Colonic mucosa (tissue), 4 donors: ENCODE data around the gene REC114. TPM values are rescaled to one million over a fixed set of nuclear protein-coding genes. Genes with fewer than 3 reads are reported as not detected.

Experiments
- DNase-seq: peaks from one replicate; pipeline ENCODE4 v3.0.0-alpha.2; 2020
- H3K27ac ChIP-seq: fragments of 200-600 bp; one replicate; pipeline ENCODE4 v1.8.0; 2021
- H3K27me3 ChIP-seq: fragments of 200-600 bp; one replicate; pipeline ENCODE4 v1.8.0; 2021
- H3K36me3 ChIP-seq: fragments of 200-600 bp; one replicate; pipeline ENCODE4 v1.8.0; 2021
- H3K4me1 ChIP-seq: fragments of 200-600 bp; one replicate; pipeline ENCODE4 v1.8.0; 2021; ENCODE audit warnings: mild to moderate bottlenecking
- H3K4me3 ChIP-seq: fragments of 200-600 bp; one replicate; pipeline ENCODE4 v1.8.0; 2021
- H3K9ac ChIP-seq, 2 donors: one replicate each; pipeline ENCODE4 v1.7.0; 2013; ENCODE audit warnings: control low read depth in 2 of 2, low read depth in 2 of 2, low read length in 2 of 2
- H3K9me3 ChIP-seq: fragments of 200-600 bp; one replicate; pipeline ENCODE4 v1.8.0; 2021
- intact Hi-C: fragments of 100-400 bp; cut with DNase I; formaldehyde crosslinking; loops from one replicate; pipeline ENCODE4 v1.14.1; 2022
- total RNA-seq, 2 donors: library from RNA; stranded (reverse); fragmentation: NEBNext Ultra II Directional in 1 of 2; extraction: Animal tissue kit (Norgen Biotek cat#: 25700) in 1 of 2; gene quantifications; one replicate each; pipeline ENCODE4 v1.2.1, GENCODE V29; 2021
- TF ChIP-seq, protein P1 (sequence below): fragments of 200-600 bp; IDR thresholded peaks from one replicate; pipeline ENCODE4 v1.8.0; 2022; ENCODE audit warnings: antibody characterized with exemption, mild to moderate bottlenecking
- donor health status: healthy.
- donor health status: DM: no; HTN: no; CAD: no.
- donor health status: DM: no; HTN: no; CAD: no.

The REC114 gene
- total RNA-seq, 2 donors from 2014 or later, result not detected

DNA sequence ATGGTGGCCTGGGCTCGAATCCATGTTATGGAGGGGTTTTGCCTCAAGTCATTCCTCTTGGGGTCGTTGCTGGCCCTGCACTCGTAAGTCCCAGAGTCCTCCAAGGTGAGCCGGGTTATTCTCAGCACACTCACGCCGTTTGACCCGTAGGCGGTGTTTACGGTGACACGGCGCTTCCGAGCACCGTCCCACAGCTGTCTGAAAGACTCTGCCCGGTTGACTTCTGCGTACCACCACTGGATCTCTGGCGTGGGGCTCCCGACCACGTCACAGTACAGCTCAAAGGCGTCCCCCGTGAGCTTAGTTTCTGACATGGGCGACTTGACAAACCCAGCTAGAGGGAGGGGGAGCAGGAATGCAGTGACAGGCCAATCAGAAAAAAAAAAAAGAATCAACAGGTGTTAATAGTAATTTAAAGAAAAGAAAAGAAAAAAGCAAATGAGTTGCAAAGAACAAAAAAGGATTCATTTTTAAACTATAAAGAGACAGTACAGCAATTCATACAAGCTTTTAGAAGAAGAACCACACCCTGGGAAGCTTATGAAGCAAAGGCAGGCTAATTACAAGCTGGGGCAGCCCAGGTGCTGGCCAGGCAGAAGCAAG, 154.2 kb downstream of the REC114 start:
- H3K9ac ChIP-seq, result no peak overlapping the region
- intact Hi-C loops, result no loop called here
- no peak for DNase-seq
- H3K27me3 ChIP-seq, result no peaks in the 10 kb centered on the region
- H3K36me3 ChIP-seq, result no peaks in the 10 kb centered on the region
- H3K27ac ChIP-seq, result no peak overlapping the region
- H3K4me3 ChIP-seq, result no peak overlapping the region
- H3K4me1 ChIP-seq, result peaks cover 21% of the 10 kb centered on the region
- H3K9me3 ChIP-seq, result no peaks in the 10 kb centered on the region
- TF ChIP-seq, protein P1, sequence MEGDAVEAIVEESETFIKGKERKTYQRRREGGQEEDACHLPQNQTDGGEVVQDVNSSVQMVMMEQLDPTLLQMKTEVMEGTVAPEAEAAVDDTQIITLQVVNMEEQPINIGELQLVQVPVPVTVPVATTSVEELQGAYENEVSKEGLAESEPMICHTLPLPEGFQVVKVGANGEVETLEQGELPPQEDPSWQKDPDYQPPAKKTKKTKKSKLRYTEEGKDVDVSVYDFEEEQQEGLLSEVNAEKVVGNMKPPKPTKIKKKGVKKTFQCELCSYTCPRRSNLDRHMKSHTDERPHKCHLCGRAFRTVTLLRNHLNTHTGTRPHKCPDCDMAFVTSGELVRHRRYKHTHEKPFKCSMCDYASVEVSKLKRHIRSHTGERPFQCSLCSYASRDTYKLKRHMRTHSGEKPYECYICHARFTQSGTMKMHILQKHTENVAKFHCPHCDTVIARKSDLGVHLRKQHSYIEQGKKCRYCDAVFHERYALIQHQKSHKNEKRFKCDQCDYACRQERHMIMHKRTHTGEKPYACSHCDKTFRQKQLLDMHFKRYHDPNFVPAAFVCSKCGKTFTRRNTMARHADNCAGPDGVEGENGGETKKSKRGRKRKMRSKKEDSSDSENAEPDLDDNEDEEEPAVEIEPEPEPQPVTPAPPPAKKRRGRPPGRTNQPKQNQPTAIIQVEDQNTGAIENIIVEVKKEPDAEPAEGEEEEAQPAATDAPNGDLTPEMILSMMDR, result no peak

DNA sequence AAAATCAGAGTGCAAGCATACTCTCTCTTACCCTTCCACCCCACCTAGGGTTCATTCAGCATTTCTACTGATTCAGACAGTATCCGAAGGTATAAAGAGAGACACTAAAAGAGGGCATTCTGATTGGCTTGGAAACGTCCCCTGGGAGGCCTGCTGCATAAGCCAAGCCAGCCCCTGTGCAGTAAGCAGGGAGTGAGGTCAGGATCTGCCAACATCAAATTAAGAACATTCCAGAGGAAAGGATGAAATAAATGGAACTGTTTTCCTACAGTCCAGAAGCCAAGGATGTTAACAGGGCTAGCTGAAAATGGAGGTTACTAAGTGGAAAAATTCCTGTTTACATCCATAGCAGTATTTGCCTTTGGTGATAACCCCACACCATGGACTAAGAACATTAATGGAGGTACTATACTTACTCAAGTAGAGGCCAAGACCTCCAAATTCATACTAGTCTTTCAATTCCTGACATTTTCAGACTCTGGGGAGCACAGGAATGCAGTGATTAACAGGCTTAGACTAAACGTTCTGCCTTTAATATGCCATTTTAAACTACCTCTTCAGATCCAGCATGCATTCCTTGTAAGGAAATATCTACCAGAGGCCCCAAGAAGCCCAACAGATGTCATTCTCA, 155.7 kb downstream of the REC114 start:
- Histone ChIP-seq H3K9me3 (no peaks in the 10 kb centered on the region), H3K4me1 (peaks cover 27% of the 10 kb centered on the region), H3K27ac (no peak overlapping the region), H3K27me3 (no peaks in the 10 kb centered on the region), H3K36me3 (no peaks in the 10 kb centered on the region), H3K4me3 (no peak overlapping the region), H3K9ac (no peak overlapping the region)
- TF ChIP-seq, protein P1, result no peak
- intact Hi-C loops, result no loop called here
- no peak for DNase-seq

DNA sequence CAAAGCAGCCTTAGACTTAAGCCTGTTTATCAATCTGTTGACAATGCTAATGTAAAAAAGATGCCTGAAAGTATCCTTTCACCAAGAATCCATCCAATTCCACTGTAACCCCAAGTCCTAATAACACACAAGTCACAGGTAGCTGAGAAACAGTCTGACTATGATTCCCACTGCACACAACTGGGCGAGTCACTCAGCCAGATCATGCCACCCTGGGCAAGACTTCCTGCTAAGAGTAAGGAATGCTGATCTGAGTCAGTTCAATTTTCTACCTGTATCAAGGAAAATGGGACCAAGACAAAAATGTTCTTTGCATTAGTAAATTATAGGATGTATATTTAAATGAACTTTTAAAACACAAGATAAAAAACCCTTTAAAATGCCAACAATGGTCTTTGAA, 157.0 kb downstream of the REC114 start:
- H3K9me3 ChIP-seq, result no peaks in the 10 kb centered on the region
- peaks cover 24% of the 10 kb centered on the region for H3K4me1 ChIP-seq
- no peak overlapping the region for H3K9ac ChIP-seq
- no peak for DNase-seq
- intact Hi-C loops, result no loop called here
- H3K27me3 ChIP-seq, result no peaks in the 10 kb centered on the region
- H3K27ac ChIP-seq, result no peak overlapping the region
- H3K4me3 ChIP-seq, result no peak overlapping the region
- TF ChIP-seq, protein P1, result no peak
- H3K36me3 ChIP-seq, result no peaks in the 10 kb centered on the region

DNA sequence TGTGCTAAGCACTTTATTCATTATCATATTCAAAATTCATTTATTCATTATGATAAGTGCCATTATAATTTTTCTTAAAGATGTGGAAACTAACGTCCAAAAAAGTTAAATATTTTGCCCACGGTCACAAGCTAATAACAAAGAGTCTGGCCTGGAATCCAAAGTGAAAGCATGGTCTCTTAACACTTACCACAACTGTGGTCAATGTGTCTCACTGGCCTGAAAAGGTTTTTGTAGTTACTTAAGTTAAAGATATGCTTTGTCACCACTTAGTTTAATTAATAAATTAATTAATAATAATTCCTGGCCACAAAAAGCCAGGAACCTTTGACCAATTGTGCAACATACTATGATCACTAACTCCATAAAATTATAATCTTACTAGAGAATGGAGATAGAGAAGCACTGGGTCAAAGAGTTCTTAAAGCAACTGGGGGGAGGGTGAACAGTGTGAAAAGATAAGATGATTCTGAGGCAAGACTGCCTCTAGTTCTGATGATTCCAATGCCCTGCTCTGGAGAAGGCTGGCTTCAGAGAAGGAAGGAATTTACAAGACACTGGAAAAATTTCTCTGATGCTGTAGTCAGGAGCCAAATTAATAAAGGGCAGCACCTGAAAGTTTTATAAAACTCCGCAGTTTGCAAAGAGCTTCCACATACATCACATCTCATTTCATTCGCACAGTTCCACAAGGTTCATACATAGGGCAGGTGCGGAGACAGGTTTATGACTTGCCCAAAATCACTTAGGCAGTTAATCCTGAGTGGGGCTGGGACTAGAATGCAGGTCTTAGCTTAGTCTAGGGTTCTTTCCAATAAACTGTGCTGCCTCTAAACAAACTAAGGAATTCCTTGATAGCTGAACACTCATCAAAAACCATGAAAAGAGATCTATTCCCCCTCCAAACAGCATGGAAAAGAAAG, 157.7 kb downstream of the REC114 start:
- TF ChIP-seq, protein P1, result no peak
- H3K9me3 ChIP-seq, result no peaks in the 10 kb centered on the region
- H3K27me3 ChIP-seq, result no peaks in the 10 kb centered on the region
- DNase-seq, result no peak
- no peak overlapping the region for H3K9ac ChIP-seq
- no peak overlapping the region for H3K27ac ChIP-seq
- peaks cover 24% of the 10 kb centered on the region for H3K4me1 ChIP-seq
- H3K36me3 ChIP-seq, result no peaks in the 10 kb centered on the region
- H3K4me3 ChIP-seq, result no peak overlapping the region
- intact Hi-C loops, result no loop called here
